ENCODE results near the gene RAMP3.

DNA sequence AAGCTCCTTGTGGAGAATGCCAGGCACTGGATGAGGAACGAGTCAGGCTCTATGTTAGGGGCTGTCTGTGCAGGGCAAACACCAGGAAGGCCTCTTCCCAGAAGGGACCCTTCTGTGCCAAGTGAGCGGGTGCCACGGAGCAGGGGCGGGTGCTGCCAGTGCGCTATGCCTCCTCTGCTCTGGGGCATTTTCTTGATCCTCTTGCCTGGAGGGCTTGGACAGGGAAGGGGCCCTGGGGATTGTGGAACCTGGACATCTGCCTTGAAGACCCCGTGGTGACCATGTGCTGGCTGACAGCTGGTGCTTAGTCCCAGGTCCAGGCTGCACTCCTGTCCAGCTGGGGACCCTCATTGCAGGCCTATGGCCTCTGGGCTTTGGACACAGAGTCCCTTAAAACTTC, 30.7 kb upstream of the RAMP3 start:
- TF ChIP-seq, protein P1, sequence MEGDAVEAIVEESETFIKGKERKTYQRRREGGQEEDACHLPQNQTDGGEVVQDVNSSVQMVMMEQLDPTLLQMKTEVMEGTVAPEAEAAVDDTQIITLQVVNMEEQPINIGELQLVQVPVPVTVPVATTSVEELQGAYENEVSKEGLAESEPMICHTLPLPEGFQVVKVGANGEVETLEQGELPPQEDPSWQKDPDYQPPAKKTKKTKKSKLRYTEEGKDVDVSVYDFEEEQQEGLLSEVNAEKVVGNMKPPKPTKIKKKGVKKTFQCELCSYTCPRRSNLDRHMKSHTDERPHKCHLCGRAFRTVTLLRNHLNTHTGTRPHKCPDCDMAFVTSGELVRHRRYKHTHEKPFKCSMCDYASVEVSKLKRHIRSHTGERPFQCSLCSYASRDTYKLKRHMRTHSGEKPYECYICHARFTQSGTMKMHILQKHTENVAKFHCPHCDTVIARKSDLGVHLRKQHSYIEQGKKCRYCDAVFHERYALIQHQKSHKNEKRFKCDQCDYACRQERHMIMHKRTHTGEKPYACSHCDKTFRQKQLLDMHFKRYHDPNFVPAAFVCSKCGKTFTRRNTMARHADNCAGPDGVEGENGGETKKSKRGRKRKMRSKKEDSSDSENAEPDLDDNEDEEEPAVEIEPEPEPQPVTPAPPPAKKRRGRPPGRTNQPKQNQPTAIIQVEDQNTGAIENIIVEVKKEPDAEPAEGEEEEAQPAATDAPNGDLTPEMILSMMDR (IDR thresholded peaks at IDR 0.05), result no peak
- TF ChIP-seq POLR2A (IDR thresholded peaks at IDR 0.05) (no peak), POLR2AphosphoS5 (IDR thresholded peaks at IDR 0.05; ENCODE audit: insufficient read depth in 1 of 2, low read depth in 1 of 2) (no peak)

Data from vagina (tissue), 2 donors.